NOMO-1 treated with dmso at 0.1 percent for 144 hours (cell line): ENCODE measurements around the gene LKAAEAR1.

Experiments used
- DNase-seq: peaks from one replicate; lab custom pipeline; 2025; ENCODE audit not compliant: unreplicated experiment; lab: John Stamatoyannopoulos, UW

Gene LKAAEAR1

GRCh38 chr20:64039293-64040160 is 44.7 kb downstream of the LKAAEAR1 start:
- no peak for DNase-seq

DNA sequence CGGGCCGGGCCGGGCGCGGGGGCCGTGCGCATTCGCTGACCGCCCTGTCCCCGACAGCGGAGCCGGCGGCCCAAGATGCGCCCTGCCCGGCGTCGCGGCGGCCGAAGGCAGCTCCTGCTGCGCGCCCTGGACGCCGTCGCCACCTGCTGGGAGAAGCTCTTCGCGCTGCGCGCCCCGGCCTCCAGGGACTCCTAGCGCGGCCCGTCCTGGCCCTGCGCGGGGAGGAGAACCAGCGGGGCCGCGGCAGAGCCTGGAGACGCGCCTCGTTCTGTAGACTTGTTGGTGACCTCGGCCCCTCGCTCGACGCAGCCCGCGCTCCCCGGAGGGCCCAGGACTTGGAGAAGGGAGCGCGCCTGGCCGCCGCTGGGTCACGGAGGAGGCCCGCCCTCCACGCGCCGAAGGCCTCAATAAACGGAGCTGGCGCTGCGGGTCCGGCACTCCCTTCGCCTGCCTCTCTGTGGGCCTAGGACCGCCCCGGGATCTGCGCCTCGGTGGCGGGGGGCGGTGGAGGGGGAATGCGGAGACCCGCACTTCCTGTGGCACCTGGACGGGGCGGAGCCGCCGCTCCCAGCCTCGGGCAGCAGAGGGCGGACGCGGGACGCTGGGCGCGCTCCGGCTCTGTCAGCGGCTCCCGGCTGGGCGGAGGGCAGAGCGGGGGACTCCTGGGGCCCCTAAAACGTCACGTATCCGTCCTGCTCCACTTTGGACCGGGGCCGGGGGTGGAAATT is 45.5 kb downstream of the LKAAEAR1 start:
- DNase-seq, result peak; percentile 61

DNA sequence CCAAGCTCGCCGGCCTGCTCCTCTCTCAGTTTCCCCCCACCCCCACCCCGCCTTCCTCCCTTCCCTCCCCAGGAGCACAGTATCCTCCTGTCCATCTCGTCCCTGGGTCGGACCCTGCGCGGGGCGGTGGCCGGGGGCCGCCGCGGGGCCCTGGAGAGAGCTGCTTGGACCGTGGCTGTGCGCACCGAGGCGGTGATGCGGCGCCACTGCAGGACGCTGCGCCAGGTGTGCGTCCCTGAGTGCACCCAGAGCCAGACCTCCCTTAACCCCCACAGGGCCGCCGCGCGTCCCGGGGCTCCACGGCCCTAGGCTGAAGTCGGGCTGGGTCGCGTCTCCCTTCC is 46.0 kb downstream of the LKAAEAR1 start:
- no peak for DNase-seq

- DNase-seq, result no peak
Observed at GRCh38 chr20:64037498-64038213, 46.5 kb downstream of the LKAAEAR1 start.

- no peak for DNase-seq
Observed at GRCh38 chr20:64037199-64037497, 47.0 kb downstream of the LKAAEAR1 start.

DNA sequence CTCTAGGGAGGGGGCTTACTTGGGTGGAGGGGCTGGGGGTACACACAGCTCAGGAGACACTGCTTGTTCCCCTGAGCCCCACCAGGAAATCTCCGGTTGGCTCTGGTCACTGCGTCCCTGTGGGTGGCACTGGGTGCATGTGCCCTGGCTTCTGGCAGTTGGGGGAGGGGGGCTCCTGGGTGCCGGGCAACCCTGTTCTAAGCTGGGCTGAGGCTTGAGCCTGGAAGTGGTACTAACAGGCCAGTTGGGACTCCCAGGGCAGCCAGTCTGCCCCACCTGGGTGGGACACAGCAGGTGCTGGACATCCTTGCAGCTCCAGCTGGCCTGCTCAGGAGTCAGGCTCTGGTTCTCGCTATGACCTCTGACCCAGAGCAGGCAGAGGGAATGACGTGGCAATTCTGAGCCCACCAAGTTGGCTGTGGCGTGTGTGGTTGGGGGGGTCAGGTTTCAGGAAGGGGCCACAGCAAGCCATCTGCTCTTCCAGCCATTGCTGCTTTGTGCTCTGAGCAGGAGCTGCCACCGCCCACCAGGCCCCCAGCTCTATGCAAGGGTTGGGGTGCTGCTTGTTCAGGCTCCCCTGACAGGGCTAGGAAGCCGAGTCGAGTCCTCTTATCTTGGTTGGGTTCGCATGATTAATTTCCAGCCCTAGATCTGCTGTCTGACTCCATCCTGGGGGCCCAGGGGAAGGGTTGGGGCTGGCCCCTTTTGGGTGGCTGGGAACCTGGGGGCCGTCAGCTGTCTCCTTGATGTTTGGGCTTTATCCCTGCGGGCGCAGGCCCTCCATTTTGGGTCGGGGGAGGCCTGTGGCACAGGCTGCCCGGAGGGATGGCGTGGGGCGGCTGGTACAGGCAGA is 47.6 kb downstream of the LKAAEAR1 start:
- no peak for DNase-seq

GRCh38 chr20:64035933-64036345 is 48.3 kb downstream of the LKAAEAR1 start, which contains the start of gene C20orf204:
C20orf204 (plus strand) TSS chr20:64036182; CDS start chr20:64036324, 142 bp downstream.
- no peak for DNase-seq

GRCh38 chr20:64035066-64035932 is 48.9 kb downstream of the LKAAEAR1 start:
- no peak for DNase-seq

GRCh38 chr20:64033981-64034493 is 50.2 kb downstream of the LKAAEAR1 start:
- no peak for DNase-seq
